Globus pallidus (tissue), 1 donor: Measurements from ENCODE around the gene KIF14.
A peak's percentile ranks its signal among the peaks of the same experiment; 100 is the strongest.
"Not testable (repeated sequence)": the region's sequence is repeated elsewhere in the genome, so short reads cannot be mapped to it uniquely, and the experiment has no call there.

ENCODE experiments used
- DNase-seq: peaks from one replicate; pipeline ENCODE4 v3.0.0-alpha.2; 2015; ENCODE audit warnings: low spot score

Gene KIF14

DNA sequence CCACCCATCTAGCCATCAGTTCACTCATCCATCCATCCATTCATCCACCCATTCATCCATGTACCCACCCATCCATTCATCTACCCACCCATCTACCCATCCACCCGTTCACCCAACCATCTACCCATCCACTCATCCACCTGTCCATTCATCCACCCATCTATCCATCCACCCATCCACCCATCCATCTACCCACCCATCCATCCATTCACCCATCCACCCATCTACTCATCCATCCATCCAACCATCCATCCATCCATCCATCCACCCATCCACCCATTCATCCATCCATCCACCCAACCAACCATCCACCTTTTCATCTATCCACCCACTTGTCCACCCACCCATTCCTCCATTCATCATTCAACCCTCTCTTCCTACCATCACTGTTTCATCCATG is 80.3 kb downstream of the KIF14 start:
- DNase-seq: no peak

DNA sequence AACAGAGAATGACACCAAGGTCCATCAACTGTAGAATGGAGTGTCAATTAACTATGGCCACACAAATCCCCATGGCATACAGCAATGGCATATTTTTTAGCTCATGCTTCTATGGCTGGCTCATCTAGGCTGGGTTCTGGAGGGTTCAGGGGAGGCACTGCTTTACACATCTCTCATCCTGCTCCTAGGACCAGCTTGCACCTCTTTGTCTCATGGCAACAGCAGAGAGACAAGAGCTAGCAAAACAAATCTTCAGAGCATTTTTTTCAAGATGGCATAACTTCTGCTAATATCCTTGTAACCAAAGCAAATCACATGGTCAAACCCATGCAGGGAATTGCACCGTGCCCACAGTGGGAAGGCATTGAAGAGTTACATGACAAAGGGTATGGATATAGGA is 82.4 kb downstream of the KIF14 start:
- no peak for DNase-seq

DNA sequence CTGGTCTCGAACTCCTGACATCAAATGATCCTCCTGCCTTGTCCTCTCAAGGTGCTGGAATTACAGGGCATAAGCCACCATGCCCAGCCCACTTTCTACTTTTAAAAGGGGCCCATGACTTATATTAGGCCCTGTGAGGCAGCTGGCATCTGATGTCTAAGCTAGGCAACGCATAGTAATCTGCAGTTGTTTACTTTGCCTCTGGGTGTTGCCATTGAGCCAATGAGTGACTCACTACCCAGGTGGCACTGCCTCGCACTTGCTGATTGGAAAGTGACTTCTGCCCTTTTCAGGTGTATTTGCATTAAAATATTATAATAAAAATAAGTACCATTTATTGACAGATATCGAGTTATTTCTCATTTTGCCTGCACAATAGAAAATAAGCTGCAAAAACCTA is 84.9 kb downstream of the KIF14 start:
- DNase-seq: no peak

DNA sequence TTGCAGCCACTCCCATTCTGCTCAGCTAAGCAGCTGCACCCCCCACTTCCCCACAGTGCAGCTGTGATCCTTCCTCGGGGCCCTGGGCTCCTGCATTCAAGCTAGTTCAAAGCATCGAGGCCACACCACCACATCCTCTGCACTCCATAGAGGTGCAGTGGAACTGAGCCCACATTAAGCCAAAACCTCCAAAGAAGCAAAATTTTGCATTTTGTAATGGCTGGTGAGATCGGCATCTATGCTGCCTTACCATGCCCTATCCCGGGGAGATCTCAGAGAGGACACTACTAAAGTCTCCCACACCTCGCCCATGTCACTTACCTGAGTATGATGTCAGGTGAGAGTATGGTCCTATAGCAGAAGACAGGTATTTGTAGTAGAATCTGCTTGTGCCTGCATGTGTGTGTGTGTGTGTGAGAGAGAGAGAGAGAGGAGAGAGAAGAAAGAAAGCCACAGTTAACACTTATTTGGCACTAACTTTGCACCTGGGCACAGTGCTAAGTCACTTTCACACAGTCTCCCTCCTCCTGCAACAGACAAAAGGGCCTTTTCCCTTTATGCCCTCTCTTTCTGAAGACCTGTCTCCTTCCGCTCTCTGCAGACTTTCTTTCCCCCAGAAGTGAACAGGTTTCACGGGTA is 89.8 kb downstream of the KIF14 start:
- DNase-seq: no peak

DNA sequence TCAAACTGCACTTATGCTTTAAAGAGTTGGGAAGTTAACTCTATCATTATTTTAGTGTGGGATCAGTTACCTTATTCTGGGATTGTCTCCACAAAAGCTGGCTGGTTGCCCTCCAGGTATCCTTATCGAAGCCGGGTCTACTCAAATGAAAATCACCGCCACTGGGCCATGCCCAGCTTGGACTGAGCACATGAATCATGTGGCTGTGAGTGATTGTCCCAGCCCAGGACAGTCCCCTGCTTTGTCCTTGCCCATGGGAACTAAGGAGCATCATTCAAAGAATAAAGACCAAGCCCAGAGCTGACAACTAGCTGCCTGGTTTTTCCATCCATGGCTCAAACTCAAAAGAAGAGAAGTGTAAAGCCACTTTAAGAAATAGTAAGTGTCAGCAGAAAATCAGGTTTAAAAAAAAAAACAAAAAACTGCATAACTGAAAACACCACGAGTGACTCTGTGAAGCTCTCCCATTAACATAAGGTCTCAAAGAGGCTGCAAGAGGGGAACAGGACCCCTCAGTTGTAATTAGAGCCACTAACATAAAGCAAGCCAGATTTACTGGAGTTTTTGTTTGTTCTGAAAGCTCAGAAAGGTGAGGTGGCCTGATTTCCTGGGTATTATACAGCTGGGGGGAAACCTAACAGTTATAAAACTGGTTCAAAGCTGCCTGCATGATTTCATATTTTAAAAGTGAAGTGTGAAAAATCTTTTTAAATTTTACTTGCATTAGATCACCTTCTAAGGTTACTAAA is 91.5 kb downstream of the KIF14 start:
- DNase-seq: no peak

DNA sequence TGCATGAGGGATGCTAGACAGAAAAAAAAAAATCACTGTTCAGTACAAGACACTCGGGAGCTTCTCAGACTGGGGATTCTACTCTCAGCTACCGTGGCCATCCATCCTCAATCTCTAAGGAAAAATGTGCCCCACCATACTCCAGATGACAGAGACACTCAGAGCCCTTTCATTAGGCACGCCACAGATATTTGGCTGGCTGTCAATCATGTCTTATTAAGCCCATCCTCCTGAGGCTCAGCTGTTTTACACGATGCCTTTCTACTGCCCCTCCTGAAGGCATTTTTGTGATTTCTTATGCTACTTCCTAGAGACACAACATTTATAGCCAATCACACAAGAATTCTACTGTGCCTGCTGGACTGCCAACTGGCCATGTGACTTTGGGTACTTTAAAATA is 92.9 kb downstream of the KIF14 start:
- no peak for DNase-seq

DNA sequence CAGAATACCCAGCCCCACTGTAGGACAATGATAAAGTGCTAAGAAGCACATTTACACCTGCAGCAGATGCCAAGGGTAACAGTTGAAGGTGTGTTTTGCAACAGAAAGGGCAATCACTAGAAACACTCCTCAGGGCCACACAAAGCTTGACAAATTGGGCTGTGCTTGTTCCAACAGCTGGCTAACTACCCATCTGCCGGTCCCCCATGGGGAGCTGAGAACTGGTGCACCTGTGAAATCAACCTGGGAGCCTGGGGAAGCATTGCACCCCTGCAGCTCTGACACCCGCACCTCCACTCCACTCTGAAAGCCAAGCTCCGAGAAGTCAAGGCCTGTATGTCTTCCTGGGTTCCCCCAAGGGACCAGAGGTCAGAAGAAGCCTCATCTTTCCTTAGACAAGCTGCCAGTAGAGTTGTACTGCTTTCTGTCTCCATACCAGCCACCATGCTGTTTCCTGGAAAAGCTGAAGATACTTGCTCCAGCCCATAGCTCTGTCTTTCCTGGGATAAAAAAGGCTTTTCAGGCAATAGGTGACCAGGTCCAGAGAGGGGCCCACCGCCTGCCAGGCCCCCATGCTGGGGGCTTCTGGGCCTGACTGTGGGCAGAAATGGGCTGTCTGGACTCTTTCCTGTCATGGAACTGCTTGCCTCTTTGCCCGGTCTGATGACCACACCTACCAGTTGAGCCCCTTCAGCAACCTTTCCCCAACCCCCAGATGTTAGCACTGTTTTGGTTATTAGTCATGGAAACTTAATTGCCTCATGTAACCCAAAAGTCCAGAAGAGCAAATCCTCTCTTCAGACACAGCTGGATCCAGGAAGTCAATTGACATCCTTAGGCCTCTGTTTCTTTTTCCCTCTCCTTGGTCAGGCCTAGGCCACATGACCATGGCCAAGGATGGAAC is 93.6 kb downstream of the KIF14 start:
- no peak for DNase-seq

DNA sequence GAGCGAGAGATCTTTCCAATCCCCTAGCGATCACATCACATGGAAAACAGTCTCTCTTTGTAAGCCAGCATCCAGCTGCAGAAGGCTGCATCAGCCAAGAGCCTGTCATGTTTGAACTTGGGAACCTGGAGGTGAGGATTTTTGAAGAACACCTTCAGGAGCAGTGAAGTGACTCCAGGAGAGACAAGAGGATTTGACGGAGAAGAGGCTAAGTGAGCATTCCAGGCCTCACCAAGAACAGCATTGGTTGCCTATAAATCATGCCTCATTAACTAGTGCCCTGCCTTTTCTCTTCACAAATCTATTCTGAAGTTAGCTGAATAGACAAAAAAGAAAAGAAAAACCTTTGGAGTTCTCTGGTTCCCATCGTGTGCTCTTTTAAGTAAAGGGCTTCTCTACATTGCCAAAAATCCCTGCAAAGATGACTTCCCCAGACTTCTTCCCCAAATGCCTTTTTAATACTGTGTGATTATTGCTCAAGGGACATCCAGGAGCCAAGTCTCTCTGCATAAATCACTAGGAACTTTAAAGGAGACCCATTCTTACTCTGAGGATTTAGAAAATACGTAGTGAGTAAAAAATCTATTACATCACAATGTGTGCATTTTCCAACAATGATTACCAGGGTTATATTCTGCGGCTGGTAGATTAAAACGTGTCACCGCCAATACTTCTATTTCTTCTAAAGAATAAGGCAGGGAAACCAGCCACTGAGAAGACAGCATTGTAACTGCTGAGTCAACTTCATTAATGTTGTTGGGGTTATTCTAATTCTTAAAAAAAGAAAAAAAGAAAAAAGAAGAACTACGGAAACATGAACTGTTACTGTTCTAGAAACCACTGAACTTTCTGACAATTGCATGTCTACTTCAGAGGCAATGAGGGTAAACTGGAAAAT is 95.2 kb downstream of the KIF14 start:
- no peak for DNase-seq

DNA sequence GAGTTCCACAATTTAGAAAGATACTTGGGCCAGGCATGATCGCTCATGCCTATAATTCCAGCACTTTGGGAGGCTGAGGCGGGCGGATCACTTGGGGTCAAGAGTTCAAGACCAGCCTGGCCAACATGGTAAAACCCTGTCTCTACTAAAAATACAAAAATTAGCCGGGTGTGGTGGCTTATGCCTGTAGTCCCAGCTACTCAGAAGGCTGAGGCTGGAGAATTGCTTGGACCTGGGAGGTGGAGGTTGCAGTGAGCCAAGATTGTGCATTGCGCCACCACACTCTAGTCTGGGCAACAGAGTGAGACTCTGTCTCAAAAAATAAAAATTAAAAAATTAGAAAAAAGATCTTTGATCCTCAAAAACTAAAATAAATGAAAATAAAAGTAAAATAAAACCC is 96.0 kb downstream of the KIF14 start:
- DNase-seq: not testable (repeated sequence)

DNA sequence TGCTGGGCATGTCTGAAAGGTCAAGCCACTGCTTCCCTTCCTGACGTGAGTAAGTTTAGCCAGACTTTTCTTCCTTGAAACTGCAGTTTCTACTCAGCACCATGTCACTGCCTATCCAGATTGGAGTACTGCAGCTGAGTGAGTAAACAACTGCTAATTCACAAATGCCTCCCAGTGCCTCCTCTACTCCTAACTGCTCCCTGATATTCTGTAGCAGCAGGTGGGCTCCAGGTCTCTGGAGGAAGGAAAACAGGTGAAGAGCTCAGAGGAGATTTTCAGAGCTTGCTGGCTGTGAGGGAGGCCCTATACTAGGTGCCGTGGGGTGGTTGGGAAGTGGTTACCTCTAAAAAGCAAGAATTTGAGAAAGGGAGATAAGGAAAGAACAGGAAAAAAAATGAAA is 96.5 kb downstream of the KIF14 start:
- DNase-seq: no peak

DNA sequence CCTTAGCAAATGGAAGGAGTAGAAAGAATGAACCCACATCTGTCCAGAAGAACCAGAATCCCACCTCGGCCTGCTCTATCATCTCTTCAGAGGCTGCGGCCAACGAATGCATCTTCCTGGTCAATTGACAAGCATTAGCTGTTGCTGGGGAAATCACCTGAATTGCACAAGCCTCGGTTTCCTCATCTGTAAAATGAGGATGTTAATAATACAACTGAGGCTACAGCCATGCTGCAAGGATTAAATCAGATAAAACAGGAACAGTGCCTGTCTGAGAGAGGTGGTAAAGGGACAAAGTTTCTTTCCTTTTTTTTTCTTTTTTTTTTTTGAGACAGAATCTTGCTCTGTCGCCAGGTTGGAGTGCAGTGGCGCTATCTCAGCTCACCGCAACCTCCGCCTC is 99.8 kb downstream of the KIF14 start:
- no peak for DNase-seq

DNA sequence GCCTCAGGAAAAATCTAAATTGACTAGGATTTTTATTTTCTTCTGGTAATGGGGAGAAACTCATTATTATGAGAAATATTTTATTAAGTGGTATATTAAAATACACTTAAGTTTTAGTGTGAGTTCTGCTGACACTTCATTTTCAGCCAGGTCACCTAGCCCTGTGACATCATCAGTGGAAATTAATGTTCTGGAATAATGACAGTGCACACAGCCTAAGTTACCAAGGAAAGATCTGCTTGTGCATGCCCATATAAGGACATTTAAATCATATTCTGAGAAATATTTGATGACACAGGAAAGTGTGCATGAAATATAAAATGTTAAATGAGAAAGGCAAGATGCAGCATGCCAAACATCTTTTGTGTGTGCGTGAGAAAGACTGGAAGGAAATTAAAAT is 102.0 kb downstream of the KIF14 start:
- DNase-seq: no peak

DNA sequence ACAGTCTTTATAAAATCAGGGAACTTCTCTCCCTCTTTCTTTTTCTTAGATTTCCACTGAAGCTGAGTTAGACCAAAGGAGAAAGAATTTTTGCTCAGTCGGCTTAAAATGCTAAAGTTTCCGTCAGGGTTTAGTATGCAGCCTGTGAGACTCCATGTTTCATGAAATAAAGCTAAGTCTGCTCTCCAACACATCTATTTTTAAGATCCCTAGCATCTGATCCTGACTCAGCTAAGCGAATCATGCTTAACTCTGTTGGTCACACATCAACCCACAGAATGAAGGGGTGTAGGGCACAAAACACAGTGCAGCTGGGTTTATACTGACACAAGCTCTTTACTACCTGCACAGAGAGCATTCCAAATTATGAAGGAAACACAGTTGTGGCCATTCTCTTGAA is 108.4 kb downstream of the KIF14 start:
- DNase-seq: no peak

DNA sequence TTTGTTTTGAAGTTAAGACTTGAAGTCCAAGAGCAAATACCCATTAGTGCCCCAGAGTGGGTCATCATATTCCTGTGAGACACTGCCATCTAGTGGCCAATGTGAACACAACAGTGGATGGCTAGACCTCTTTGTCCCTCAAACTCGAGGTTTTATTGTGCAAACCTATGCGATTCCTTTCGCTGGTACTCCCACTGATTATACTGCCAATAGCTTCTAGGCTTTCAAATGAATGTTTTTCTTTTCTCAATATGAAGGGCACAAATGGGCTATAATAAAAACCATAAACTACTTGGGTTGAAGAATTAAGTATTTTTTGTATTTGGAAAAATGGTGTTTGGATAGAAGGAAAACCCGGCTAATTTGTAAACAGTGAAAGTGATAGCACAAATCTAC is 110.3 kb downstream of the KIF14 start:
- peak; percentile 76 for DNase-seq

DNA sequence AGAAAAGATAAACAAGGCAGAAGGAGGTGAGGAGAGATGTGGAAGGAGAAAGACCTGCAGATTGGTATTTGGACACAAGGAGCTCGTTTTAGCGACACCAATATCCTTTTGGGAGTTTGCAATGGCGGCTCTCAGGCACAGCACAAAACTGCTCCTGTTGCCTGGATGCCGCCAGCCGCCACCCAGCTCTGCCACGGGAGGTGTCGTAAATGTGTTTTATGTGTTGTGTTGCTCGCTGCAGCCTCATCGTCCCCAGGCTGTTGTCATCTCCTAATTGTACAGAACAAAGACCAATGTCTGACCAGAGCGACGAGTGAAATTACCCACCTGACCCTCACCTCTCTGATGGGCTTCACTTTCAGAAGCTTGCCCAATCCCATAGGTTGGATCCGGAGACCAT is 114.1 kb downstream of the KIF14 start:
- no peak for DNase-seq

DNA sequence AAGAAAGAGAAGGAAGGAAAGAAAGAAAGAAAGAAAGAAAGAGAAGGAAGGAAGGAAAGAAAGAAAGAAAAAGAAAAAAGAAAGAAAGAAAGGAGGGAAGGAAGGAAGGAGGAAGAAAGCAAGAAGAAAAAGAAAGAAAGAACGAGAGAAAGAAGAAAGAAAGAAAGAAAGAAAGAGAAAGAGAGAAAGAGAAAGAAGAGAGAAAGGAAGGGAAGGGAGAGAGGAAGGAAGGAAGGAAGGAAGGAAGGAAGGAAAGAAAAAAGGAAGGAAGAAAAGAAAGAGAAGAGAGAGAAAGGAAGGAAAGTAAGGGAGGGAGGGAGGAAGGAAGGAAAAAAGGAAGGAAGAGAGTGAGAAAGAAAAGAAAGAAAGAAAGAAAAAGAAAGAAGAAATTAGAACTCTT is 115.3 kb downstream of the KIF14 start:
- DNase-seq: no peak
